Retinal pigment epithelial cell (primary cell): ENCODE results near the gene PKD2.
A peak's percentile ranks its signal among the peaks of the same experiment; 100 is the strongest.

Experiments
- DNase-seq: peaks from one replicate; pipeline ENCODE4 v3.0.0-alpha.2; 2010; ENCODE audit warnings: low read depth
- H3K4me3 ChIP-seq: 2 replicates; pipeline ENCODE4 v1.5.1; 2011; ENCODE audit warnings: mild to moderate bottlenecking, low read length, control low read depth, moderate library complexity
- CTCF ChIP-seq: conservative IDR thresholded peaks from 2 replicates; pipeline ENCODE4 v1.5.1; 2011; ENCODE audit warnings: low read depth, low read length, control low read depth, inconsistent platforms

The PKD2 gene

GRCh38 chr4:87970121-87970520 lies 37.3 kb upstream of the PKD2 start:
- DNase-seq, result no peak

GRCh38 chr4:87971866-87972265 lies 35.6 kb upstream of the PKD2 start:
- TF ChIP-seq CTCF, result no peak
- no peak for DNase-seq
- no peak overlapping the region for H3K4me3 ChIP-seq

More at GRCh38 chr4:87970121-87970520, 37.3 kb upstream of the PKD2 start:
- no peak for TF ChIP-seq CTCF
- no peak overlapping the region for H3K4me3 ChIP-seq

GRCh38 chr4:87973283-87974169 lies 33.9 kb upstream of the PKD2 start:
- no peak overlapping the region for H3K4me3 ChIP-seq
- TF ChIP-seq CTCF, result peak; percentile 89
- DNase-seq, result no peak

- DNase-seq, result no peak
- no peak for TF ChIP-seq CTCF
- H3K4me3 ChIP-seq, result no peak overlapping the region
Measured at GRCh38 chr4:87974856-87975462, 32.5 kb upstream of the PKD2 start.

- no peak for TF ChIP-seq CTCF
- peak within 1 kb of the TSS; percentile 1 for H3K4me3 ChIP-seq
- DNase-seq, result no peak
Measured at GRCh38 chr4:87975466-87975865, 32.0 kb upstream of the PKD2 start, which contains the start of gene SPP1. SPP1 (plus strand) TSS chr4:87975714; CDS start chr4:87976896, 1,182 bp downstream.

- DNase-seq, result no peak
- TF ChIP-seq CTCF, result no peak
- no peak overlapping the region for H3K4me3 ChIP-seq
Measured at GRCh38 chr4:87977521-87978278, 29.7 kb upstream of the PKD2 start.
